ENCODE results near the gene GOLGA6L9.
"Not testable (repeated sequence)": the region's sequence is repeated elsewhere in the genome, so short reads cannot be mapped to it uniquely, and the experiment has no call there.

Gene GOLGA6L9

DNA sequence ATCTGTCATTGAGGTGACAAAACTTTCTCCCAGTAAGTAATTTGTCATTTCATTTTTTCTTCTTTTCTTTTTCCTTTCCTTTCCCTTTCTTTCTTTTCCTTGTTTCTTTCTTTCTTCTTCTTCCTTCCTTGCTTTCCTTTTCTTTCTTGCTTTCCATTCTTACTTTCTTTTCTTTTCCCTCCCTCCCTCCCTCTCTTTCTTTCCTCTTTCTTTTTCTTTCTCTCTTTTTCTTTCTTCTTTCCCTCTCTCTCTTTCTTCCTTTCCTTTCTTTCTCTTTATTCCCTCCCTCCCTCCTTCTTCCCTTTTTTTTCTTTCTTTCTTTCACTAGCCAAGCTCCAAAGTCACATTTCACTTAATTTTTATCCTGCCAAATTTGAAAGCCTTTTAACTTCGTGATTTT, 2.5 kb upstream of the GOLGA6L9 start:
- H3K4me2 ChIP-seq (ENCODE audit: low read length); H3K4me1 ChIP-seq (ENCODE audit: insufficient read depth, low read length, severe bottlenecking); H2AFZ ChIP-seq (ENCODE audit: low read length); H3K9me3 ChIP-seq (ENCODE audit: low read length); H3F3A ChIP-seq (ENCODE audit: insufficient read depth, low read length); H4K20me1 ChIP-seq (ENCODE audit: insufficient read depth, low read length); H3K4me3 ChIP-seq (ENCODE audit: low read depth, low read length, poor library complexity, severe bottlenecking); H3K36me3 ChIP-seq (ENCODE audit: insufficient read depth, low read length); H3K27ac ChIP-seq (ENCODE audit: low read depth, low read length, poor library complexity, severe bottlenecking); H3K9ac ChIP-seq (ENCODE audit: low read length); H3K27me3 ChIP-seq (ENCODE audit: insufficient read depth, low read length); H3K9me2 ChIP-seq (ENCODE audit: low read depth, low read length); H3K79me2 ChIP-seq (ENCODE audit: insufficient read depth, low read length): not testable (repeated sequence)

- not testable (repeated sequence) for H2AFZ ChIP-seq (ENCODE audit: low read length); H3K4me1 ChIP-seq (ENCODE audit: insufficient read depth, low read length, severe bottlenecking); H4K20me1 ChIP-seq (ENCODE audit: insufficient read depth, low read length); H3K36me3 ChIP-seq (ENCODE audit: insufficient read depth, low read length); H3K27ac ChIP-seq (ENCODE audit: low read depth, low read length, poor library complexity, severe bottlenecking); H3K9ac ChIP-seq (ENCODE audit: low read length); H3K9me2 ChIP-seq (ENCODE audit: low read depth, low read length); H3K79me2 ChIP-seq (ENCODE audit: insufficient read depth, low read length); H3F3A ChIP-seq (ENCODE audit: insufficient read depth, low read length); H3K4me2 ChIP-seq (ENCODE audit: low read length); H3K27me3 ChIP-seq (ENCODE audit: insufficient read depth, low read length); H3K9me3 ChIP-seq (ENCODE audit: low read length)
- peak overlapping the region; percentile 19 for H3K4me3 ChIP-seq (ENCODE audit: low read depth, low read length, poor library complexity, severe bottlenecking)
Observed at GRCh38 chr15:82445420-82445819, 15.8 kb downstream of the GOLGA6L9 start.

DNA sequence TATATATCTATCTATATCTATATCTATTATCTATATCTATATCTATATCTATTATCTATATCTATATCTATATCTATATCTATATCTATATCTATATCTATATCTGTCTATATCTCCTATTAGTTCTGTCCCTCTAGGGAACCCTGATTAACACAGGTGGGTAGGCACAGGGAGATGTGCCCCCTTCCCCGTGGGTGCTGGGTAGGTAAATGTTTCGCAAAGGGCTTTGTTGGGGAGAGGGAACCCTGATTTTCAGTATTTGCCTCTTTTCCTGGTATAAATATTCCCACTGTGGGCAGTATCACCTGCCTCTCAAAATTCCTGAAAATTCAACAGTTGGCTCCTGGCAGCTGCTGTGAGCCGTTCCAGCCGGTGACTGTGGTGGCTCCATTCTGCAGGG, 27.7 kb downstream of the GOLGA6L9 start:
- not testable (repeated sequence) for H3K4me1 ChIP-seq (ENCODE audit: insufficient read depth, low read length, severe bottlenecking); H3K27ac ChIP-seq (ENCODE audit: low read depth, low read length, poor library complexity, severe bottlenecking); H3K79me2 ChIP-seq (ENCODE audit: insufficient read depth, low read length); H3K9ac ChIP-seq (ENCODE audit: low read length); H3K9me2 ChIP-seq (ENCODE audit: low read depth, low read length); H3K27me3 ChIP-seq (ENCODE audit: insufficient read depth, low read length); H3K9me3 ChIP-seq (ENCODE audit: low read length); H3F3A ChIP-seq (ENCODE audit: insufficient read depth, low read length); H3K4me2 ChIP-seq (ENCODE audit: low read length); H4K20me1 ChIP-seq (ENCODE audit: insufficient read depth, low read length); H2AFZ ChIP-seq (ENCODE audit: low read length); H3K4me3 ChIP-seq (ENCODE audit: low read depth, low read length, poor library complexity, severe bottlenecking); H3K36me3 ChIP-seq (ENCODE audit: insufficient read depth, low read length)

- H3K36me3 ChIP-seq (ENCODE audit: insufficient read depth, low read length); H4K20me1 ChIP-seq (ENCODE audit: insufficient read depth, low read length); H3F3A ChIP-seq (ENCODE audit: insufficient read depth, low read length); H3K27ac ChIP-seq (ENCODE audit: low read depth, low read length, poor library complexity, severe bottlenecking); H3K9me3 ChIP-seq (ENCODE audit: low read length); H2AFZ ChIP-seq (ENCODE audit: low read length); H3K27me3 ChIP-seq (ENCODE audit: insufficient read depth, low read length); H3K4me1 ChIP-seq (ENCODE audit: insufficient read depth, low read length, severe bottlenecking); H3K9ac ChIP-seq (ENCODE audit: low read length); H3K4me3 ChIP-seq (ENCODE audit: low read depth, low read length, poor library complexity, severe bottlenecking); H3K79me2 ChIP-seq (ENCODE audit: insufficient read depth, low read length); H3K4me2 ChIP-seq (ENCODE audit: low read length); H3K9me2 ChIP-seq (ENCODE audit: low read depth, low read length): not testable (repeated sequence)
Observed at GRCh38 chr15:82465629-82466028, 36.0 kb downstream of the GOLGA6L9 start.

- H3K79me2 ChIP-seq (ENCODE audit: insufficient read depth, low read length); H2AFZ ChIP-seq (ENCODE audit: low read length); H4K20me1 ChIP-seq (ENCODE audit: insufficient read depth, low read length); H3K27me3 ChIP-seq (ENCODE audit: insufficient read depth, low read length); H3K27ac ChIP-seq (ENCODE audit: low read depth, low read length, poor library complexity, severe bottlenecking); H3K9ac ChIP-seq (ENCODE audit: low read length); H3K4me2 ChIP-seq (ENCODE audit: low read length); H3F3A ChIP-seq (ENCODE audit: insufficient read depth, low read length); H3K4me1 ChIP-seq (ENCODE audit: insufficient read depth, low read length, severe bottlenecking); H3K9me2 ChIP-seq (ENCODE audit: low read depth, low read length); H3K9me3 ChIP-seq (ENCODE audit: low read length); H3K4me3 ChIP-seq (ENCODE audit: low read depth, low read length, poor library complexity, severe bottlenecking); H3K36me3 ChIP-seq (ENCODE audit: insufficient read depth, low read length): not testable (repeated sequence)
Observed at GRCh38 chr15:82468205-82468604, 38.6 kb downstream of the GOLGA6L9 start.

GRCh38 chr15:82469381-82469780, 39.8 kb downstream of the GOLGA6L9 start:
- not testable (repeated sequence) for H4K20me1 ChIP-seq (ENCODE audit: insufficient read depth, low read length); H3K27me3 ChIP-seq (ENCODE audit: insufficient read depth, low read length); H3K36me3 ChIP-seq (ENCODE audit: insufficient read depth, low read length); H3K27ac ChIP-seq (ENCODE audit: low read depth, low read length, poor library complexity, severe bottlenecking); H3K4me2 ChIP-seq (ENCODE audit: low read length); H3K4me3 ChIP-seq (ENCODE audit: low read depth, low read length, poor library complexity, severe bottlenecking); H3K9ac ChIP-seq (ENCODE audit: low read length); H2AFZ ChIP-seq (ENCODE audit: low read length); H3F3A ChIP-seq (ENCODE audit: insufficient read depth, low read length); H3K9me3 ChIP-seq (ENCODE audit: low read length); H3K4me1 ChIP-seq (ENCODE audit: insufficient read depth, low read length, severe bottlenecking); H3K9me2 ChIP-seq (ENCODE audit: low read depth, low read length); H3K79me2 ChIP-seq (ENCODE audit: insufficient read depth, low read length)

DNA sequence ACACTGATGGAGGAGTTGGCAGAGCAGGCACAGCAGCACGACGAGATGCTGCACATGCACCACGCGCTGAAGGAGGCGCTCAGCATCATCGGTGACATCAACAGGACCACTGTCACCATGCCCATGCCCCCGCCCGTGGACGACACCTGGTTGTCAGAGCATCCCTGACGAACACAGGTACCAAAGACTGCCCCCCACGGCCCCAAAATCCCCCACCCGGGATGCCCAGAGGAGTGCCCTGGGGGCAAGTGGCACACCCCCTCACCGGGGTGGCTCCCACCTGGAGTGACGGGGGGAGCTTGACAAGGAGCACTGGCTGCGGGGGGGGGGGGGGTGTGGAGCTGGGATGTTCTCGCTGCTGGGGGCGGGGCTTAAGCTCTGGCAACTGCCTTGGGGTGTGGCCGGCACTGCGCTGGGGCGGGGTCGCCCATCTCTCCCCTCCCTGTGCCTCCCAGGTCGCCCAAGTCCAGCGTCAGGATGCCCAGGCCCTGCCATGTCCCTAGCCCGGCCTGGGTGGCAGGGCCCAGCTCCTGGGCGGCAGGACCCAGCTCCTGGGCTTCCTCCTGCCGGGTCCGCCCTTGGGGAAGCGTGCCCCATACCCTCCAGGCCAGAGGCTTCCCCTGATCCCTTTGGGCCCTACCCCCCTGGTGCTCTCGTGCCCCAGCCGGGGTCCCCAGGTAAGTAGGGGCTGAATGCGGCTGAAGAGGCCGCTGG, 42.8 kb downstream of the GOLGA6L9 start:
- H3K9ac ChIP-seq (ENCODE audit: low read length); H3K27ac ChIP-seq (ENCODE audit: low read depth, low read length, poor library complexity, severe bottlenecking); H3K4me2 ChIP-seq (ENCODE audit: low read length); H3K79me2 ChIP-seq (ENCODE audit: insufficient read depth, low read length); H3K4me1 ChIP-seq (ENCODE audit: insufficient read depth, low read length, severe bottlenecking); H3K9me2 ChIP-seq (ENCODE audit: low read depth, low read length); H3K9me3 ChIP-seq (ENCODE audit: low read length); H3K27me3 ChIP-seq (ENCODE audit: insufficient read depth, low read length); H4K20me1 ChIP-seq (ENCODE audit: insufficient read depth, low read length); H3K4me3 ChIP-seq (ENCODE audit: low read depth, low read length, poor library complexity, severe bottlenecking); H3F3A ChIP-seq (ENCODE audit: insufficient read depth, low read length); H2AFZ ChIP-seq (ENCODE audit: low read length); H3K36me3 ChIP-seq (ENCODE audit: insufficient read depth, low read length): not testable (repeated sequence)

Data from OCI-LY1 (cell line).